Endothelial cell of umbilical vein (primary cell): ENCODE data around the gene BRME1. TPM values are rescaled to one million over a fixed set of nuclear protein-coding genes. Genes with fewer than 3 reads are reported as not detected.

ENCODE experiments used
- BruUV-seq: library from RNA; stranded (reverse); fragments of 400-500 nt; replicated peaks from 2 replicates; lab custom pipeline; 2021; lab: Mats Ljungman, UMichigan
- CTCF ChIA-PET: fragments of 300-600, 350-600 bp; sonication (Branson Sonifier 250); formaldehyde crosslinking; loops from one replicate; lab custom pipeline; 2021; ENCODE audit warnings: antibody characterized with exemption, inconsistent platforms; lab: Charles Lee
- POLR2A ChIA-PET: fragments of 300-600, 350-600 bp; sonication (Branson Sonifier 250); formaldehyde crosslinking; loops from one replicate; lab custom pipeline; 2021; ENCODE audit warnings: antibody characterized with exemption, inconsistent platforms; lab: Charles Lee
- DNase-seq: peaks from one replicate; pipeline ENCODE4 v3.0.0-alpha.2; 2011; ENCODE audit warnings: low read depth, low spot score
- FAIRE-seq: peaks from 2 replicates; lab custom pipeline; 2011; peaks lifted over from hg19 to GRCh38; lab: Jason Lieb, UNC
- H2AFZ ChIP-seq: 2 replicates; pipeline ENCODE4 v1.6.0; 2012; ENCODE audit warnings: low read depth, low read length, control low read depth, inconsistent platforms
- H3K27ac ChIP-seq: 2 replicates; pipeline ENCODE4 v1.5.1; 2011; ENCODE audit warnings: low read depth, mild to moderate bottlenecking, control low read depth, low read length, moderate library complexity; ENCODE audit not compliant: insufficient read depth
- H3K27me3 ChIP-seq, 2 experiments: 2 replicates each; pipeline versions ENCODE4 v1.6.0 to v1.6.1; 2011; ENCODE audit warnings: low read length in 2 of 2, mixed read lengths in 1 of 2; ENCODE audit not compliant: control insufficient read depth in 2 of 2, insufficient read depth in 2 of 2
- H3K36me3 ChIP-seq, 2 experiments: 2 replicates in 1 of 2; 3 replicates in 1 of 2; pipeline ENCODE4 v1.5.1; 2011; ENCODE audit warnings: low read length in 2 of 2, mild to moderate bottlenecking in 1 of 2, moderate library complexity in 1 of 2; ENCODE audit not compliant: control insufficient read depth in 2 of 2, insufficient read depth in 2 of 2; ENCODE audit errors: extremely low read depth in 1 of 2
- H3K4me1 ChIP-seq: 3 replicates; pipeline ENCODE4 v1.5.1; 2011; ENCODE audit warnings: mild to moderate bottlenecking, low read length; ENCODE audit not compliant: control insufficient read depth, insufficient read depth; ENCODE audit errors: extremely low read depth
- H3K4me2 ChIP-seq: 2 replicates; pipeline ENCODE4 v1.6.1; 2011; ENCODE audit warnings: low read length, control low read depth, mixed read lengths; ENCODE audit not compliant: insufficient read depth
- H3K4me3 ChIP-seq, 3 experiments: fragments of 200-600 bp in 1 of 3; sonication (generic), shearing (Covaris generic) in 1 of 3; replicated peaks in 1 of 3; 2 replicates each; pipeline ENCODE4 v1.5.1; 2011 to 2016; ENCODE audit warnings: control low read depth in 3 of 3, low read length in 3 of 3, mild to moderate bottlenecking in 2 of 3, inconsistent platforms in 1 of 3, low read depth in 1 of 3, moderate library complexity in 1 of 3; ENCODE audit not compliant: insufficient read depth in 1 of 3
- H3K79me2 ChIP-seq: 2 replicates; pipeline ENCODE4 v1.6.0; 2012; ENCODE audit warnings: low read length, inconsistent platforms; ENCODE audit not compliant: control insufficient read depth, insufficient read depth
- H3K9ac ChIP-seq: replicated peaks from 2 replicates; pipeline ENCODE3; 2011; ENCODE audit warnings: low read length, control low read depth; ENCODE audit not compliant: insufficient read depth; ENCODE audit errors: extremely low read depth
- H3K9me1 ChIP-seq: replicated peaks from 3 replicates; pipeline ENCODE4 v1.6.0; 2011; ENCODE audit warnings: mild to moderate bottlenecking, low read length; ENCODE audit not compliant: control insufficient read depth, insufficient read depth; ENCODE audit errors: extremely low read depth
- H3K9me3 ChIP-seq: replicated peaks from 2 replicates; pipeline ENCODE4 v1.5.1; 2012; ENCODE audit warnings: low read length, inconsistent platforms; ENCODE audit not compliant: control insufficient read depth, insufficient read depth
- H4K20me1 ChIP-seq: replicated peaks from 2 replicates; pipeline ENCODE3; 2011; ENCODE audit warnings: mild to moderate bottlenecking, low read length; ENCODE audit not compliant: control insufficient read depth, insufficient read depth; ENCODE audit errors: extremely low read depth
- CTCF ChIP-seq, 2 donors: IDR thresholded peaks; 1 replicate in 1 of 2; 2 replicates in 1 of 2; pipeline ENCODE4 v1.5.1; 2011; ENCODE audit warnings: low read length in 2 of 2, mild to moderate bottlenecking in 2 of 2, moderate library complexity in 2 of 2, control low read depth in 1 of 2, inconsistent platforms in 1 of 2, low read depth in 1 of 2; ENCODE audit not compliant: insufficient read depth in 1 of 2; ENCODE audit errors: extremely low read depth in 1 of 2
- JUN ChIP-seq: IDR thresholded peaks from 2 replicates; pipeline ENCODE4 v1.6.1; 2011; ENCODE audit warnings: borderline replicate concordance, low read depth; ENCODE audit not compliant: insufficient read length, insufficient read depth
- MAX ChIP-seq: IDR thresholded peaks from 2 replicates; pipeline ENCODE4 v1.6.1; 2011; ENCODE audit not compliant: insufficient read depth, insufficient read length
- POLR2A ChIP-seq: IDR thresholded peaks from 2 replicates; pipeline ENCODE4 v1.6.1; 2012; ENCODE audit warnings: low read depth, mild to moderate bottlenecking, control low read depth, low read length
- POLR2AphosphoS5 ChIP-seq: IDR thresholded peaks from 2 replicates; pipeline ENCODE4 v1.6.1; 2012; ENCODE audit warnings: low read depth, mild to moderate bottlenecking, control low read depth, low read length, moderate library complexity; ENCODE audit not compliant: insufficient read depth
- dilution Hi-C: fragments of 300-500 bp; cut with MboI; formaldehyde crosslinking; loops from one replicate; pipeline ENCODE4 v1.15.0; 2019; ENCODE audit warnings: low sequenced_read_pairs; ENCODE audit not compliant: extremely low pct_ligation_motif_present
- intact Hi-C: fragments of 100-400 bp; cut with micrococcal nuclease; formaldehyde crosslinking; loops from one replicate; pipeline ENCODE4 v1.10.0; 2022
- polyA plus RNA-seq, 4 experiments: library from polyadenylated mRNA; depleted of rRNA in 3 of 4; stranded (reverse) in 3 of 4; unstranded in 1 of 4; fragments of >200 nt; gene quantifications; 2 replicates each; pipeline versions ENCODE4 v1.2.1 to v1.2.3, GENCODE V29; 2011 to 2012; ENCODE audit warnings: missing spikeins in 1 of 4
- total RNA-seq: library from RNA; stranded (reverse); gene quantifications from 2 replicates; pipeline ENCODE4 v1.2.3, GENCODE V29; 2021

The BRME1 gene
- total and polyA plus RNA-seq, 2 donors (not counting 3 experiments of a cell fraction or from before 2014, with no cell fraction given) = 0.69 to 2.5 TPM

- no TSS peak for BruUV-seq
- no peaks in the 10 kb centered on the region for H3K9me3 ChIP-seq
- POLR2A ChIA-PET = no interaction called here
- H3K27me3 ChIP-seq = no peaks in the 10 kb centered on the region
- no peaks in the 10 kb centered on the region for H3K9me1 ChIP-seq
- CTCF ChIA-PET = interaction anchor here (0.7 to 1.6 kb wide), 6 partner anchors 12 to 251 kb away, joined by 3 to 5 read pairs (median 4); partner anchors contain the start of gene ASF1B
- DNase-seq = no peak
- dilution Hi-C loops = no loop called here
- TF ChIP-seq JUN = no peak
- TF ChIP-seq MAX = no peak
- no peak for TF ChIP-seq POLR2AphosphoS5
- no peak for TF ChIP-seq CTCF (IDR thresholded peaks at IDR 0.05; ENCODE audit: extremely low read depth in 1 of 2, insufficient read depth in 1 of 2, low read depth in 1 of 2, low read length in 2 of 2)
- TF ChIP-seq POLR2A = no peak
- no peaks in the 10 kb centered on the region for H4K20me1 ChIP-seq
- no peak overlapping the region for H3K4me2 ChIP-seq
- no peak overlapping the region for H2AFZ ChIP-seq
- intact Hi-C loops = loop anchor here (5.0 kb wide), 2 partner anchors 172 to 462 kb away; no protein-coding TSS in a partner anchor
- no peak overlapping the region for H3K27ac ChIP-seq
- FAIRE-seq = no peak
- no peak overlapping the region for H3K9ac ChIP-seq
- no peak overlapping the region for H3K4me3 ChIP-seq
- H3K36me3 ChIP-seq = no peaks in the 10 kb centered on the region
- H3K4me1 ChIP-seq = peaks cover 5% of the 10 kb centered on the region
- no peaks in the 10 kb centered on the region for H3K79me2 ChIP-seq
Observed at GRCh38 chr19:13884726-13885591, 21.0 kb downstream of the BRME1 start.
